Measurements from ENCODE around the gene CSAD.

CSAD gene

GRCh38 chr12:53180220-53180930 lies at the start of gene CSAD, which contains the start of gene ZNF740:
CSAD (minus strand) TSS chr12:53180925; CDS start chr12:53173470, 7,455 bp downstream.
ZNF740 (plus strand) TSS chr12:53180722; CDS start chr12:53181984, 1,262 bp downstream.
- TF ChIP-seq CTCF (IDR thresholded peaks at IDR 0.05), result no peak

- no peak for TF ChIP-seq CTCF (IDR thresholded peaks at IDR 0.05)
Observed at GRCh38 chr12:53230108-53230845, 49.6 kb upstream of the CSAD start.

GRCh38 chr12:53229454-53229853 lies 48.7 kb upstream of the CSAD start:
- no peak for TF ChIP-seq CTCF (IDR thresholded peaks at IDR 0.05)

- TF ChIP-seq CTCF (IDR thresholded peaks at IDR 0.05), result no peak
Observed at GRCh38 chr12:53227836-53228235, 47.1 kb upstream of the CSAD start.

- no peak for TF ChIP-seq CTCF (IDR thresholded peaks at IDR 0.05)
Observed at GRCh38 chr12:53227341-53227740, 46.6 kb upstream of the CSAD start.

GRCh38 chr12:53226815-53227214 lies 46.1 kb upstream of the CSAD start:
- no peak for TF ChIP-seq CTCF (IDR thresholded peaks at IDR 0.05)

- TF ChIP-seq CTCF (IDR thresholded peaks at IDR 0.05), result no peak
Observed at GRCh38 chr12:53225635-53226424, 45.1 kb upstream of the CSAD start.

Data from LNCAP (cell line).